ENCODE results near the gene NPC1.

- TF ChIP-seq CTCF (IDR thresholded peaks at IDR 0.05): no peak
- TF ChIP-seq POLR2A (IDR thresholded peaks at IDR 0.05): no peak
Measured at GRCh38 chr18:23539911-23540525, 46.3 kb downstream of the NPC1 start.

Data from body of pancreas (tissue), 4 donors.